HS-27A (cell line): ENCODE measurements around the gene ADCY2.

Experiments
- DNase-seq: peaks from one replicate; pipeline ENCODE4 v3.0.0-alpha.2; 2012; ENCODE audit warnings: low read depth, missing footprints

Gene ADCY2

GRCh38 chr5:7834982-7835381 is 439.0 kb downstream of the ADCY2 start:
- no peak for DNase-seq

DNA sequence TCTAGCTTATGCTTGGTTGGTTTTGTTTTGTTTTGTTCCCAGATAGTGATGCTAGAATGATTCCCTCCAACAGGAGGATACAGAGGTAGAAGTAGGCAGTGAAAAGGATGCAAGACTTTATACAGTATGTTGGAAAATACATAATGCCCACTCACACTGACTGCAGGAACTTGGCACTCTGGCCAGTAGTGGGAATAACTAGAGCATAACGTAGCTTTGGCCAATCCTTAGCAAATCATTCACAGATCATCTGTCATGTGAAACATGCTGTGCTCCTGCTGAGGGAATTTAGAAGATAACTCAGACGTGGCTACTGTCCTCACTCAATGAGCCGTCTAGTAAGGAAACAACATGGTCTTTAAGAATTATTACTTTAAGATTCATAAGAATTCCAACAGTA is 441.5 kb downstream of the ADCY2 start:
- no peak for DNase-seq

DNA sequence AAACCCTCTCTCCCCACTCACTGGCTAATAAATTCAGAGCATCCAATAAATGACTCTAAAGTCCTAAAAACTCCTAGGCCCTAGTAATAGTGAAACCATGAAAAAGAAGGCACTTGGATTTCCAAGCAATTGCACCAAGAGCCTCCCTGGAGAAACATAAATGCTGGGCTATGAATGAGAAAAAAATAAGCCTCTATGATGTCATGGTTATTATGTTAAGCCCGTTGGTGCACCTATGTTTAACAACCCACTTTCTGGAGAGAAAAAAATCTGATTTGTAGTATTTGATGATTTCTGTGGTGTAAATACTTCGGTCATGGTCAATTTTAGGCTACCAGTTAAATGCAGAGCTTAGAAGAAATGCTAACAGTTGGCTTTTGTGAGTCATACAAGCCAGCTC is 446.6 kb downstream of the ADCY2 start:
- DNase-seq: no peak

GRCh38 chr5:7844901-7845300 is 449.0 kb downstream of the ADCY2 start:
- no peak for DNase-seq

DNA sequence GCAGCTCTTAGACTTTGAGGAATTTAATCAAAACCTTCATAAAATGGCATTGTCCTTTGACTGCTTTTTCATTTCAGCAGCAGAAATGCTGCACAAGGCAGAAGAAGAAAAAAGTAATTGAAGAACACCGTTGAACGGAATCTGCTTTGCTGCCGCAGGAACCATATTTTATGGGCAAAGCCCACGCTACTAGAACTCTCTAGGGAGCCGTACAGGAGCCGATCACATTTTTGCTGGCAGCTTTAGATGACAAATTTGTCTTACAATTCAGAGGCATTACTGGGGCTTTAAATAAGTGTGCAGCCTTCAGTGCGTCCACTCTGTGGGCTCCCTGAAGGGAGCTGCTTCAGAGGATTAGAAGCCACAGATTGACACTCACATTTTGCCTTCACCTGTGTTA is 449.6 kb downstream of the ADCY2 start:
- DNase-seq: no peak

- no peak for DNase-seq
Measured at GRCh38 chr5:7846327-7846726, 450.4 kb downstream of the ADCY2 start.

GRCh38 chr5:7848296-7848695 is 452.4 kb downstream of the ADCY2 start:
- no peak for DNase-seq

GRCh38 chr5:7849681-7850394 is 453.9 kb downstream of the ADCY2 start:
- no peak for DNase-seq

GRCh38 chr5:7850395-7851239 is 454.7 kb downstream of the ADCY2 start, which contains the start of gene CFAP90:
TSS of gene CFAP90 (minus strand) at chr5:7851133. CDS start at chr5:7851021, 112 bp downstream.
- DNase-seq: no peak

DNA sequence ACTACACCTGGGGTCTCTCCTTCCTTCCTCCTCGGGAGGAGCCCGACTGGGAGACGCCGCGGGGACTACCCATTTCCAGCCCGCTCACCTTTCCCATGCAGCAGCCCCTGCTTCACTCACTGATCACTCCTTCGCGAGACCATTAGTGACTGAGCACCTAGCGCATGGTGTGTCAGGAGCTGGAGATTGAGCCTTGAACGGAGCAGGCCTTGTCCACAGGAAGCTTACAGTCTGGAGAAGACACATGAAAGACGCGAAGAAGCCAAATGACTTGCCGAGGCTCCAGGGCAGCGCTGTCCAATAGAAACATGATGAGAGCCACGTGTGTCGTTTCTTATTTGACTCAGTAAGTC is 455.3 kb downstream of the ADCY2 start:
- no peak for DNase-seq

DNA sequence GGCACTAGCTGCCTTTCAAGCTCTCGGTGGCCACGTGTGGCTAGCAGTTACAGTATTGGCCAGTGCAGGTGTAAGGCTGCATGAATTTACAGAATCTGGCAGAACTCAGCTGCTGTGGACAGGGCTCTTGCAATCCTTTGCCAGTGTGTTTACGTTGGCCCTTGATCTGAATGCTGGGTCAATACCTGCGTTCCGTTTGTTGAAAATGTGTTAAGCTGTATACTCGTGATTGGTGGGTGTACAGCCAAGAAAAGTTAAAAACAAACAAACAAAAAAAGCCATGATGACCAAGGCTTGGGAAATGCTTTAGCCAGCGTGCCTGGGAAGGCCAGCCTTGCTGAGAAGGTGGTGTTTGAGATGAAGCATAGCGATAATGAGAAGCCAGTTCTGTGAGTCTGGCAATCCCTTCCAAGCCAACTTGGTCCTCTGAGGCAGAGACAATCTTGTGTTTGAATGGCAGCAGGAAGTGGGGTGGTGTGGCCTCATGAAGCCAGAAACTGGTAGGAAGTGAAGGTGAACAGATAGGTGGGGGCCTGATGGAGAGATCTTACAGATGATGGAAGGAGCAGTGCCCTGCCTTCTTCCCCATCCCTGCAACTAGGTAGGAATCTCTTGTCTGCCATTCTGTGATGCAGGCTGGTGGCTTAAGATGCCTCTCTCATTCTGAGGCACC is 455.8 kb downstream of the ADCY2 start:
- DNase-seq: no peak

- DNase-seq: no peak
Measured at GRCh38 chr5:7852542-7852941, 456.6 kb downstream of the ADCY2 start.

DNA sequence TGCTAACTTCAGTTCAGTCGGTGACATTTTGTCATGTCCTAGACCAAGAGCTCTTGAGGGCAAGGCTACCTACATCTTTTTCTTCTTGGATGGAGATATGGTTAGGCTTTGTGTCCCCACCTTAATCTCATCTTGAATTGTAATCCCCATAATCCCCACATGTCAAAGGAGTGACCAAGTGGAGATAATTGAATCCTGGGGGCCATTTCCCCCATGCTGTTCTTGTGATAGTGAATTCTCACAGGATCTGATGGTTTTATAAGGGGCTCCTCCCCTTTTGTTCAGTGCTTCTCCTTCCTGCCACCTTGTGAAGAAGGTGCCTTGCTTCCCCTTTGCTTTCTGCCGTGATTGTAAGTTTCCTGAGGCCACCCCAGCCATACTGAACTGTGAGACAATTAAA is 457.1 kb downstream of the ADCY2 start:
- DNase-seq: no peak

DNA sequence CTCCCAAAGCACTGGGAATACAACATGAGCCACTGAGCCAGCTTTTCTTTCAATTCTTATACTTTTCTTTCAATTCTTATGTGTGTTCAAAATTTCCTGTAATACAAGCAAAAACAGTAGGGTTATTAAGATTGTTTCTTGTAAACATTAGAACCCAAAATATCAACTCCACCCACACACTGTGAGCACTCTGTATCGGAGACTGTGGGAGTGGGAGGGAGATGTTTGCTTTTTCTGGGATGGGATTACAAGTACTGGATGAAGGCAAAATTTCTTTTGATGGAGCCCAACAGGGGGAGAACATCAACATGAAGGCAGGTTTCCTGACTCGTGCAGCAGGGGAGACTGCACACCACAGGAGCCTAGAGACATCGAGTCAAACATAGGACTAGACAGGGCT is 459.7 kb downstream of the ADCY2 start:
- no peak for DNase-seq

GRCh38 chr5:7856855-7857254 is 460.9 kb downstream of the ADCY2 start:
- no peak for DNase-seq

DNA sequence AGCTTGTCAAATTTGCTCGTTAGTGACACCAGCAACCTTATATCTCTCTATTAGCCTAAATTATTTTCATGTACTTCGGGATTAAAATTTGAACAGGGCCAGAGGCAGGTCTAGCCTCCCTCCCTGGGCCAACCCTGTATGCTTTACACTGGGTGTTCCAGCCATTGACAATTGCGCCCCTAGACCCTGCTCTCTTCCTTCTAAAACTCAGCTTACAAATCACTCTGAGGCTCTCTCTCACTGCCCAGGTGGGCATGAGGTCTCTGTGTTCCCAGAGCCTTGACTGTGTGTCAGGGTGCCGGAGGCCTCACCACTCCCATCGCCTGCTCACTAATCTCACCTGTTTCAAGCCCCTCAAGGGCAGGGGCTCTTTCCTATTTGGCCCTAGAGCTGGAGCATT is 461.4 kb downstream of the ADCY2 start:
- DNase-seq: no peak

DNA sequence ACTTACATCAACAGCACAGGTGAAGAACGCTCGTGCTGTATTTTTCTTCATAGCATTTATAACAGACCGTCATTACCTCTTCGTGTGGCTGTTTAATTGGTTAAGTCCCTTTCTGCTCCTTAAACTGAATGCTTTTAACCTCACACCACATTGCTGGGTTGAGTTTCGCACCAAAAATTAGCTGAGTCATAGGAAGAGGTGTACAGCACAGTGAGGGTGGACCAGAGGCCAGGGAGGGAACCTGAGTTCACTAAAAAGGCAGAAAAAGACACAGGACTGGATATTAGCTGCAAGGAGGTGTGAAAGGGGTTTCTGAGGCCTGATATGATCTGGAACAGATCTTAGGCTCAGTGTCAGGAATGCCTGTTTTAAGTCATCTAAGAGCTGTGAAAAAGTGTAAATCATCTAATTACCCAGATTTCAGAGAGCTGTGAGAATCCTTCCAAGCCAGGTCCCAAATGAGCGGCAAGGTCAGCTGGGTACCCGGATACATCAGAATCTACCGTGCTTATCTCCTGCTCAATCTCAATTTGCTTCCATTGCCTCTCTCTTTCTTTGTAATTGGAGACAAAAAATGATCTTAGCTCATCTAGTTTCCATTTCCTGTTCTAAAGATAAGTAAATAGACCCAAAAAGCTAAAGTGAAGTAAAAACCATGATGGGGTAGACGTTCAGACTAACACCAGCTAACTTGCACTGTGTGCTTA is 462.1 kb downstream of the ADCY2 start:
- no peak for DNase-seq

- DNase-seq: no peak
Measured at GRCh38 chr5:7866196-7866595, 470.3 kb downstream of the ADCY2 start.

DNA sequence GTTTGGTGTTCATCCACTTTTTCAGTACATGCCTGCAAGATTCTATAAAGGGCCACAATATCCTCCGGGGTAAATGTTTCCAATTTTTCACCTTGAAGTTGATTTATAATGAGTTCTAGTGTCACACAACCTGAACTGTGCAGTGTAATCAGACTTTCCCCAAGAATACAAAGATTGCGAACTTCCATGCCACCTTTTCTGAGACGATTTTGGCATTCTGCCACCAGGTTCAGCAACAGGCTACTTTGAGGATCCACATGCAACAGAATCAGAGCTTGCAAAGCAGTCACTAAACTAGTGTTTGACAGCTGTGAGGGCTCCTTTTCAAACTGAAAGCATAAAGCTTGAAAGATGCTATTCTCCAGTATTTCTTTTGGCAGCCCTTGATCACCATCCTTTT is 471.3 kb downstream of the ADCY2 start:
- no peak for DNase-seq

GRCh38 chr5:7868427-7868772 is 472.5 kb downstream of the ADCY2 start:
- no peak for DNase-seq

GRCh38 chr5:7868773-7869473 is 473.0 kb downstream of the ADCY2 start, which contains the start of the genes FASTKD3 and MTRR:
TSS of gene FASTKD3 (minus strand) at chr5:7869031. CDS start at chr5:7868083, 948 bp downstream.
TSS of gene MTRR (plus strand) at chr5:7869148. CDS start at chr5:7870795, 1,647 bp downstream.
- peak; percentile 84 for DNase-seq
